ENCODE results near the gene PPP4R2.

The PPP4R2 gene

GRCh38 chr3:72953325-72953956 is 43.2 kb upstream of the PPP4R2 start:
- no peak overlapping the region for H3K27ac ChIP-seq
- no peak for TF ChIP-seq CTCF (IDR thresholded peaks at IDR 0.05)
- TF ChIP-seq ZFX (IDR thresholded peaks at IDR 0.05; ENCODE audit: borderline replicate concordance), result no peak

GRCh38 chr3:72957297-72957696 is 39.3 kb upstream of the PPP4R2 start:
- no peak for TF ChIP-seq ZFX (IDR thresholded peaks at IDR 0.05; ENCODE audit: borderline replicate concordance)
- TF ChIP-seq CTCF (IDR thresholded peaks at IDR 0.05), result no peak
- H3K27ac ChIP-seq, result no peak overlapping the region

GRCh38 chr3:72959336-72959735 is 37.3 kb upstream of the PPP4R2 start:
- no peak for TF ChIP-seq ZFX (IDR thresholded peaks at IDR 0.05; ENCODE audit: borderline replicate concordance)
- TF ChIP-seq CTCF (IDR thresholded peaks at IDR 0.05), result no peak
- no peak overlapping the region for H3K27ac ChIP-seq

GRCh38 chr3:72960812-72961518 is 35.6 kb upstream of the PPP4R2 start:
- TF ChIP-seq ZFX (IDR thresholded peaks at IDR 0.05; ENCODE audit: borderline replicate concordance) (no peak), CTCF (IDR thresholded peaks at IDR 0.05) (no peak)
- H3K27ac ChIP-seq, result no peak overlapping the region

GRCh38 chr3:72961752-72962151 is 34.9 kb upstream of the PPP4R2 start:
- no peak overlapping the region for H3K27ac ChIP-seq
- no peak for TF ChIP-seq ZFX (IDR thresholded peaks at IDR 0.05; ENCODE audit: borderline replicate concordance)
- no peak for TF ChIP-seq CTCF (IDR thresholded peaks at IDR 0.05)

GRCh38 chr3:72962317-72962716 is 34.3 kb upstream of the PPP4R2 start:
- TF ChIP-seq CTCF (IDR thresholded peaks at IDR 0.05) (no peak), ZFX (IDR thresholded peaks at IDR 0.05; ENCODE audit: borderline replicate concordance) (no peak)
- H3K27ac ChIP-seq, result no peak overlapping the region

GRCh38 chr3:72964633-72965032 is 32.0 kb upstream of the PPP4R2 start:
- TF ChIP-seq CTCF (IDR thresholded peaks at IDR 0.05) (no peak), ZFX (IDR thresholded peaks at IDR 0.05; ENCODE audit: borderline replicate concordance) (no peak)
- H3K27ac ChIP-seq, result no peak overlapping the region

Measured in 22Rv1 (cell line).